ENCODE data around the gene STK25.

Gene STK25

GRCh38 chr2:241489733-241490680, 18.4 kb downstream of the STK25 start:
- Histone ChIP-seq H3K9me3 (no peaks in the 10 kb centered on the region), H3K36me3 (replicated peaks) (peaks cover 14% of the 10 kb centered on the region), H3K27me3 (ENCODE audit: low read depth) (no peaks in the 10 kb centered on the region), H3K4me3 (no peak overlapping the region), H3K4me1 (no peaks in the 10 kb centered on the region)
- in situ Hi-C loops (cut with MboI; ENCODE audit: low sequenced_read_pairs), result no loop called here
- DNase-seq (ENCODE audit: low spot score in 2 of 2), result no peak

- in situ Hi-C loops (cut with MboI; ENCODE audit: low sequenced_read_pairs), result no loop called here
- Histone ChIP-seq H3K36me3 (replicated peaks) (peaks cover 5% of the 10 kb centered on the region), H3K4me3 (no peak overlapping the region), H3K27me3 (ENCODE audit: low read depth) (no peaks in the 10 kb centered on the region), H3K9me3 (no peaks in the 10 kb centered on the region), H3K4me1 (no peaks in the 10 kb centered on the region)
- DNase-seq (ENCODE audit: low spot score in 2 of 2), result no peak
Measured at GRCh38 chr2:241489088-241489487, 19.3 kb downstream of the STK25 start.

- no peak for DNase-seq (ENCODE audit: low spot score in 2 of 2)
- H3K27me3 ChIP-seq (ENCODE audit: low read depth), result no peaks in the 10 kb centered on the region
- no peaks in the 10 kb centered on the region for H3K4me1 ChIP-seq
- H3K9me3 ChIP-seq, result no peaks in the 10 kb centered on the region
- in situ Hi-C loops (cut with MboI; ENCODE audit: low sequenced_read_pairs), result no loop called here
- no peak overlapping the region for H3K4me3 ChIP-seq
- H3K36me3 ChIP-seq (replicated peaks), result no peaks in the 10 kb centered on the region
Measured at GRCh38 chr2:241485172-241485911, 23.0 kb downstream of the STK25 start.

- Histone ChIP-seq H3K9me3 (no peaks in the 10 kb centered on the region), H3K4me3 (no peak overlapping the region), H3K27me3 (ENCODE audit: low read depth) (no peaks in the 10 kb centered on the region), H3K4me1 (no peaks in the 10 kb centered on the region; the same call in 1 of the 2 replicates), H3K36me3 (replicated peaks) (no peaks in the 10 kb centered on the region)
- in situ Hi-C loops (cut with MboI; ENCODE audit: low sequenced_read_pairs), result no loop called here
- no peak for DNase-seq (ENCODE audit: low spot score in 2 of 2)
Measured at GRCh38 chr2:241483305-241483704, 25.1 kb downstream of the STK25 start.

GRCh38 chr2:241482126-241482955, 26.0 kb downstream of the STK25 start:
- no peaks in the 10 kb centered on the region for H3K36me3 ChIP-seq (replicated peaks)
- no peak for DNase-seq (ENCODE audit: low spot score in 2 of 2)
- in situ Hi-C loops (cut with MboI; ENCODE audit: low sequenced_read_pairs), result no loop called here
- no peaks in the 10 kb centered on the region; the same call in 1 of the 2 replicates for H3K4me1 ChIP-seq
- no peaks in the 10 kb centered on the region for H3K9me3 ChIP-seq
- no peaks in the 10 kb centered on the region for H3K27me3 ChIP-seq (ENCODE audit: low read depth)
- H3K4me3 ChIP-seq, result no peak overlapping the region

GRCh38 chr2:241481687-241482086, 26.7 kb downstream of the STK25 start:
- in situ Hi-C loops (cut with MboI; ENCODE audit: low sequenced_read_pairs), result no loop called here
- Histone ChIP-seq H3K27me3 (ENCODE audit: low read depth) (no peaks in the 10 kb centered on the region), H3K36me3 (replicated peaks) (no peaks in the 10 kb centered on the region), H3K9me3 (no peaks in the 10 kb centered on the region), H3K4me3 (no peak overlapping the region), H3K4me1 (no peaks in the 10 kb centered on the region; the same call in 1 of the 2 replicates)
- DNase-seq (ENCODE audit: low spot score in 2 of 2), result no peak

GRCh38 chr2:241479026-241479898, 29.1 kb downstream of the STK25 start:
- Histone ChIP-seq H3K4me1 (no peaks in the 10 kb centered on the region; the same call in 1 of the 2 replicates), H3K9me3 (no peaks in the 10 kb centered on the region), H3K4me3 (no peak overlapping the region), H3K27me3 (ENCODE audit: low read depth) (no peaks in the 10 kb centered on the region), H3K36me3 (replicated peaks) (no peaks in the 10 kb centered on the region)
- no peak for DNase-seq (ENCODE audit: low spot score in 2 of 2)
- in situ Hi-C loops (cut with MboI; ENCODE audit: low sequenced_read_pairs), result no loop called here

- in situ Hi-C loops (cut with MboI; ENCODE audit: low sequenced_read_pairs), result no loop called here
- DNase-seq (ENCODE audit: low spot score in 2 of 2), result no peak
- H3K27me3 ChIP-seq (ENCODE audit: low read depth), result no peaks in the 10 kb centered on the region
- H3K36me3 ChIP-seq (replicated peaks), result no peaks in the 10 kb centered on the region
- H3K4me1 ChIP-seq, result no peaks in the 10 kb centered on the region; the same call in 1 of the 2 replicates
- no peak overlapping the region for H3K4me3 ChIP-seq
- no peaks in the 10 kb centered on the region for H3K9me3 ChIP-seq
Measured at GRCh38 chr2:241478166-241478565, 30.2 kb downstream of the STK25 start.

- Histone ChIP-seq H3K4me1 (no peaks in the 10 kb centered on the region; the same call in 1 of the 2 replicates), H3K36me3 (replicated peaks) (no peaks in the 10 kb centered on the region), H3K9me3 (no peaks in the 10 kb centered on the region), H3K27me3 (ENCODE audit: low read depth) (no peaks in the 10 kb centered on the region), H3K4me3 (no peak overlapping the region)
- in situ Hi-C loops (cut with MboI; ENCODE audit: low sequenced_read_pairs), result no loop called here
- DNase-seq (ENCODE audit: low spot score in 2 of 2), result no peak
Measured at GRCh38 chr2:241475267-241475666, 33.1 kb downstream of the STK25 start.

GRCh38 chr2:241473399-241473798, 35.0 kb downstream of the STK25 start:
- Histone ChIP-seq H3K27me3 (ENCODE audit: low read depth) (no peaks in the 10 kb centered on the region), H3K36me3 (replicated peaks) (no peaks in the 10 kb centered on the region), H3K4me1 (no peaks in the 10 kb centered on the region), H3K9me3 (no peaks in the 10 kb centered on the region), H3K4me3 (no peak overlapping the region)
- DNase-seq (ENCODE audit: low spot score in 2 of 2), result no peak
- in situ Hi-C loops (cut with MboI; ENCODE audit: low sequenced_read_pairs), result no loop called here

- no peaks in the 10 kb centered on the region for H3K9me3 ChIP-seq
- DNase-seq (ENCODE audit: low spot score in 2 of 2), result no peak
- no peaks in the 10 kb centered on the region for H3K4me1 ChIP-seq
- no peak overlapping the region for H3K4me3 ChIP-seq
- no peaks in the 10 kb centered on the region for H3K36me3 ChIP-seq (replicated peaks)
- H3K27me3 ChIP-seq (ENCODE audit: low read depth), result no peaks in the 10 kb centered on the region
- in situ Hi-C loops (cut with MboI; ENCODE audit: low sequenced_read_pairs), result no loop called here
Measured at GRCh38 chr2:241469746-241470145, 38.6 kb downstream of the STK25 start.

GRCh38 chr2:241468476-241468781, 40.0 kb downstream of the STK25 start:
- Histone ChIP-seq H3K4me3 (no peak overlapping the region), H3K4me1 (no peaks in the 10 kb centered on the region), H3K36me3 (replicated peaks) (no peaks in the 10 kb centered on the region), H3K9me3 (no peaks in the 10 kb centered on the region), H3K27me3 (ENCODE audit: low read depth) (no peaks in the 10 kb centered on the region)
- DNase-seq (ENCODE audit: low spot score in 2 of 2), result no peak
- in situ Hi-C loops (cut with MboI; ENCODE audit: low sequenced_read_pairs), result no loop called here
